Jurkat, Clone E6-1 (cell line): ENCODE data around the gene SPINK8. TPM values are rescaled to one million over a fixed set of nuclear protein-coding genes. Genes with fewer than 3 reads are reported as not detected.
A peak's percentile ranks its signal among the peaks of the same experiment; 100 is the strongest.
"Not testable (repeated sequence)": the region's sequence is repeated elsewhere in the genome, so short reads cannot be mapped to it uniquely, and the experiment has no call there.

Source experiments
- DNase-seq: peaks from one replicate; pipeline ENCODE4 v3.0.0-alpha.2; 2011; ENCODE audit warnings: low read depth, low spot score
- H3K4me3 ChIP-seq: 2 replicates; pipeline ENCODE4 v1.5.1; 2011; ENCODE audit warnings: mild to moderate bottlenecking, low read length, control low read depth, moderate library complexity
- polyA plus RNA-seq: library from polyadenylated mRNA; unstranded; fragments of >200 nt; gene quantifications from one replicate; pipeline ENCODE4 v1.2.1, GENCODE V29; 2012; ENCODE audit warnings: missing spikeins; ENCODE audit not compliant: insufficient read length, insufficient read depth

Gene SPINK8
- polyA plus RNA-seq, result not detected

DNA sequence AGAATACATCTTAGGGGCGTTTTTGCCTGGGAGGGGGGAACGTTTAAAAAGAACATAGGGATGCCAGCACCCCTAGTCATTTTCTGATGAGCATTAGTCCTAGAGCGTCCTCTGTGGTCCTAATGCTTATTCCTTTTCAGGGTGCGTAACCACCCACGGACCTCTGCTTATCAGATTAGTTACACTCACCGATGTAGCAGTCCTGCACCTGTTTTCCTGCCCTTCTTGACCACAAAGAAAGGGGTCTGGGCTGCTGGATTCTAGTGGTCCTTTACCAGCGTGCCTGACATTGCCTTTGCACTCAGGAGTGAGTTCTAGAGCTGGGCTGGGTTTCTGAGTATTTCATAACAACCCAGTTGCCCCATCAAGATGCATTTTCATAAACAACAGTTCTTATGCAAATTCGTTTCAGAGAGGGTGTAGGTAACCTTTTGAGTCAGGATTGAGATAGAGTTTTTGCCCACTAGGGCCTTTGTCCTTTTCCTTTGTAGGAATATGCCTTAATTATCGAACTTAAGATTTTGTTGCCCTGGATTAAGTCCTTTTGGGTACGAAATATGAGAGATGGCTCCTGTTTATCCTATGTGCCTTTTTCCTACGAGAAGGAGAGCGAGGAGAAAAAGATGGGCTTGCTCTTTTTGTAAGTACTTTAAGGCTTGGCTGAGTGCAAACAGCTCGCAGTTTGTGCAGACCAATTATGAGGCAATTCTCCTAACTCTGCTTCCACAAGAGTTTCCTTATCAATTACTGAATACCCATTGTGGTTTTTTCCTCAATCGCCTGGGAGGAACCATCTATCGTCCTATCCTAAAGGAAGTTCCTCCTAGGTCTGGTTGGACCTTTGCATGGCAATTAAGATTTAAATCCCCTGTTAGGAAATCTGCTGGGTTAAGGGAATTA lies at the start of gene SPINK8:
Gene SPINK8 (minus strand): TSS at position 316 of the 900 bp plus-strand sequence. CDS start 5,320 bp downstream, outside the sequence.
- DNase-seq, H3K4me3 ChIP-seq: not testable (repeated sequence)

- H3K4me3 ChIP-seq, result no peak overlapping the region
- DNase-seq, result no peak
Observed at GRCh38 chr3:48372862-48373435, 39.5 kb upstream of the SPINK8 start.

DNA sequence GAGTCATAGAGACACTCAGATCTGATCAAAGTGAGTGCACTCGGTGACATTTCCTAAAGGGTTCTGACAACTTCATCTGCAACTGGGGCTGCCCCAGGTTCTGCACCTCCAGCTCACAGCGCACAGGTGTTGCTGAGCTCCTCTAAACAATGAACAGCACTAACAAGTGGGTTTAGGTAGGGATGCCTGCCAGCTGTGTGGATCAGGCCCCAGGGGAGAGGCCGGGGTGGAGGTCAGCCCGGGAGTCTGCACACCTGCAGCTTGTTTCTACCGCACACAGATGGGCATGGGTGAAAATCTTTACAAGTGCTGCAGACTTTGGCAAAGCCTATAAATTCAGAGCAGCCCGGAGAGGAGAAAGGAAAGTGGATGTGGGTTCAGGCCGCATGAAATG lies 38.9 kb upstream of the SPINK8 start:
- DNase-seq, result peak; percentile 42
- no peak overlapping the region for H3K4me3 ChIP-seq

DNA sequence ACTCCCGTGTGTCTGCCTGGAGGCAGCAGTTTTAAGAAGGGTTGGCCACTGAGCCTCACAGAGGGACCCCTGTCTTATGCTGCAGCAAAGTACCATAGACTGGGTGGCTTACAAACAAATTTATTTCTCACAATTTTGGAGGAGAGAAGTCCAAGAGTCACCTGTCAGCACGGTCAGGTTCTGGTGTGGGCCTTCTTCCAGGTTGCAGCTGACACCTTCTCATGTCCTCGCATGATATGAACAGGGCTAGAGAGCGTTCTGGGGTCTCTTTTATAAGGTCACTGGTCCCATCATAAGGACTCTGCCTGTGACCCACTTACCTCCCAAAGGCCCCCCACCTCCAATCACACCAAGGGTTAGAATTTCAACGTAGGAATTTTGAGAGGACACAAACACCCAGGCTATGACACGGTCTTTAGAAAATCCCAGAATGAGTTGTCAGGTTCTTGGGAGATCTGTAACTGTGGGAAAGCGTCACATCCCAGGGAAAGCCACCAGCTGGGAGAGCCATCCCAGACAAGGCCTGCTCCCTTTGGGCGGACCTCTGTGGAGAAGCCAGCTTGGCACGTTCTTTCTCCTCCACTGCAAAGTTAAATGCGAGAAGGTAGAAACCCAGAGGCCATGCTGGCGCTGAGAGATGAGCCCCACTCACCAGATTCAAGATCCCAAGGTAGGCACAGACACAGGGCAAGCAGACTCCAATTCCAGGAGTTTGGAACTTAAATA lies 38.4 kb upstream of the SPINK8 start, which contains the start of gene FBXW12:
Gene FBXW12 (plus strand): TSS at position 569 of the 726 bp plus-strand sequence. CDS start 549 bp downstream, outside the sequence.
- no peak for DNase-seq
- H3K4me3 ChIP-seq, result no peak within 1 kb of the TSS

DNA sequence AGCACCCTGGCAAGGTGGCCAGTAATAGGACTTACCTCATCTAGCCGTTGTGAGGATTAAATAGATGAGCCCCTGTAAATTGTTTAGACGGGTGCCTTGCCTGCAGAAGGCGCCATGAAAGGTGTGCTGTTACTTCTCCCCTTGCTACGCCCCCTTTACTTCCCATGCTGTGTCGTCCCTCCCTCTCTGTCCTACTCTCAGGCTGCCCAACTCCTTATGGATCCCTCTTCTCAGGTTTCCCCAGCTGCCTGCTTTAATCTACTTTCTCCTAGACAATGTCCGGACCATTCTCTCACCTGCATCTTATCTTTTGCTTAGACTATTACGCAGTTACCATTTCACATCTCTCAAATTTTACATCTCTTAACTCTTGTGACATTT lies 36.9 kb upstream of the SPINK8 start:
- no peak overlapping the region for H3K4me3 ChIP-seq

DNA sequence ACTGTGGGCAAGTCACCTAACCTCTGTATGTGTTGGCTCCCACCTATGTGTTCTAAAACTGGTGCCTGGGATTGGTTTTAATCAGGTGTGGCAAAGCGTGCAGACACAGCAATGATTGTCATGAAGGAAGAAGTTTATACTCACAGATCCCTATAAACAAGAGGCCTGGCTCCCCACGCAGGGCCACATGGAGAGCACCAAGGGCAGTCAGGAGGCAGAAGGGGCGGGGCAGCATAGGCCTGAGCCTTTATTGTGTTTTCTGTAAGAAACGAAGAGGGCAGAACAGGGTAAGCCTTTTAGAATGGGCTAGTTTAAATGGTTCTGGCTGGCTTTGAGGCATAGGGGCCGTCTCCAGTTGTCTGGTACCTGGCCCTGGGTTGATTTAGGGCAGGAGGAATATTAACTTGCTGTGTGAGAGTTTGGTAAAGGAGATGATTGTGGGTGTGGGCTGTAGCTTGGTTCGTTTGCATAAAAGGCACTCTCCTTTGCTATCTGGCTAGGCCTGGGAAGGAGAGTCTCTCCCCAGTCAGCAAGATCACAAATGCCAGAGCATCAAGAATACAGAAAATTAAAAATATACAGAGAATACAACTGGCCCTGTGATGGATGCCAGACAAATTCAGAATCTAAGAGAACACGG lies 36.4 kb upstream of the SPINK8 start:
- DNase-seq, result no peak
- no peak overlapping the region for H3K4me3 ChIP-seq

More for the DNA sequence above, 36.9 kb upstream of the SPINK8 start:
- no peak for DNase-seq

GRCh38 chr3:48367201-48367600 lies 33.7 kb upstream of the SPINK8 start:
- no peak overlapping the region for H3K4me3 ChIP-seq
- DNase-seq, result no peak

- DNase-seq, result no peak
- H3K4me3 ChIP-seq, result no peak overlapping the region
Observed at GRCh38 chr3:48364840-48365239, 31.4 kb upstream of the SPINK8 start.

DNA sequence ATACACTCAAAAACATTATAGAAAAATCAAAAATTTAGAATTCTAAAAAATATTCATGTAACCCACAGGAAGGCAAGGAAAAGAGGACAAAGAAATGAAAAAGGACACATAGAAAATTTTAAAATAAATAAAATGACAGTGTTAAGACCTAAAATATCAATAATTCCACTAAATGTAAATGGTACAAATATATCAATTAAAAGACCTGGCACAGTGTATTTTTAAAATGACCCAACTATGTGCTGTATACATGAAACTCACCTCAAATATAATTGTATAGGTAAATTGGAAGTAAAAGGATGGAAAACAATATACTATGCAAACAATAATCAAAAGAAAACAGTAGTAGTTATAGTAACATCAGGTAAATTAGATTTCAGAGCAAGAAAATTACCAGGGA lies 28.5 kb upstream of the SPINK8 start:
- no peak overlapping the region for H3K4me3 ChIP-seq
- DNase-seq, result no peak

- DNase-seq, result no peak
- no peak overlapping the region for H3K4me3 ChIP-seq
Observed at GRCh38 chr3:48356419-48356818, 23.0 kb upstream of the SPINK8 start.

GRCh38 chr3:48353987-48354386 lies 20.5 kb upstream of the SPINK8 start:
- no peak overlapping the region for H3K4me3 ChIP-seq
- DNase-seq, result no peak

DNA sequence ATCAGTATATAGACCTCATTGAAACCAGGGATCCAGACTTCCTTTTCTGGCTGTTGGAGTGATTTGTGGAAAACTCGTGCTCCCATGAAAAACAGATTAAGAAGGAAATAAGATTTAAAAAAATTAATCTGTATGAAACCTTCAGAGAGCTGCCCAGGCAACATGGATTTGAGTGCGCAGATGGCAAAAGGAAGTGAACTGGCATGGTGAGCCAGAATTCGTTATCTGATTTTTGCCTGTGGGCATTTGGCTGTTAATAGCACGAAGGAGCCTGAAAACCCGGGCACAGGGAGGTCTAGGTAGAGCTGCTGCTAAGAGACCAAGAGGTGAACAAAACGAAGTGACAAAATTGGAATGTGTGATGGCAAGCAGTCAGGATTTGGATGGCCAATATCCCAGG lies 19.1 kb upstream of the SPINK8 start:
- DNase-seq, result no peak
- no peak overlapping the region for H3K4me3 ChIP-seq

- H3K4me3 ChIP-seq, result no peak overlapping the region
- no peak for DNase-seq
Observed at GRCh38 chr3:48347500-48347899, 14.0 kb upstream of the SPINK8 start.

GRCh38 chr3:48345946-48346572 lies 12.6 kb upstream of the SPINK8 start:
- no peak overlapping the region for H3K4me3 ChIP-seq
- peak; percentile 58 for DNase-seq

- H3K4me3 ChIP-seq, result no peak overlapping the region
- DNase-seq, result no peak
Observed at GRCh38 chr3:48344867-48345507, 11.5 kb upstream of the SPINK8 start.

DNA sequence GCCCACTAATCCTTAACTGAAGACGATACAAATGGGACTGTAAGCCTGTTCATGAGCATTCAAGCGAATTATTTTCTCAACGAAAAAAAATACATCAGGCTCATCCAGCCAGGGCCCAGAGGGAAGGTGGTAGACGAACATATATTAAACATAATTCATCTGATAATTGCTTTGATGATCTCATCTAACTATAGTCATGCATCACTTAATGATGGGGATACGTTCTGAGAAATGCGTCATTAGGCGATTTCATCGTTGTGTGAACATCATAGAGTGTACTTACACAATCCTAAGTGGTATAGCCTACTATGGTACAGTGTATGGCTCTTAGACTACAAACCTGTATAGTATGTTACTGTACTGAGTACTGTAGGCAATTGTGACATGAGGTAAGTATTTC lies 10.0 kb upstream of the SPINK8 start:
- H3K4me3 ChIP-seq, result no peak overlapping the region
- no peak for DNase-seq

- H3K4me3 ChIP-seq, result no peak overlapping the region
- peak; percentile 36 for DNase-seq
Observed at GRCh38 chr3:48338635-48339034, 5.2 kb upstream of the SPINK8 start.

DNA sequence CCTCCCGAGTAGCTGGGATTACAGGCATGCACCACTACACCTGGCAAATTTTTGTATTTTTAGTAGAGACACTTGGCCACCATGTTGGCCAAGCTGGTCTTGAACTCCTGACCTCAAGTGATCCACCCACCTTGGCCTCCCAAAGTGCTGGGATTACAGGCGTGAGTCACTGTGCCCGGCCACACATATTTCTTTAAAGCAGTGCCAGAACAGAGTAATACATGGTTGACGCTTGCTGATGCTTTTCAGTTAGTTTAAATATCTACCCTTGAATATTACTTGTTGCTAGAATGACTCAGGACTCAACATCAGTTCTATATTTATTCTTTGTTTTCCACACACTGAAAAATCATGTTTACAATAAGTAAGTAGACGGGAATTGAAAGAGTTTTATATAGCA lies 4.1 kb upstream of the SPINK8 start:
- not testable (repeated sequence) for DNase-seq, H3K4me3 ChIP-seq
